ENCODE results near the gene NCS1. TPM values are rescaled to one million over a fixed set of nuclear protein-coding genes. Genes with fewer than 3 reads are reported as not detected.

Gene NCS1
- total RNA-seq, 1 donor from 2014 or later = 39.5 TPM

GRCh38 chr9:130147198-130147597 lies 25.0 kb upstream of the NCS1 start:
- DNase-seq (ENCODE audit: extremely low read depth, low read depth, low spot score) = no peak

DNA sequence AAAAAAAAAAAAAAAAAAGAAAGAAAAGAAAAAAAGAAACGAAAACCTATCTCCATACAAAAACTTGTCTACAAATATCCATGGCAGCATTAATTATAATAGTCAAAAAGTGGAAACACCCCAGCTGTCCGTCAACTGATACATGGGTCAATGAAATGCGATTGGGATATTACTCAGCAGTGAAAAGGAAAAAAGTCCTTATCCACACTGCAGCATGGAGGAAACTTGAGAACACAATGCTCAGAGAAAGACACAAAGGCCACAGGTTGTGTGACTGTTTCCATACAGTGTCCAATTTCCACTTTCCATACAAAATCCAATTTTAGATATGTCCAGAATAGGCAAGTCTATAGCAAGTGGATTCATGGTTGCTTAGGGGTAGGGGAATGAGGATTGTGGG lies 24.3 kb upstream of the NCS1 start:
- no peak for DNase-seq (ENCODE audit: extremely low read depth, low read depth, low spot score)

DNA sequence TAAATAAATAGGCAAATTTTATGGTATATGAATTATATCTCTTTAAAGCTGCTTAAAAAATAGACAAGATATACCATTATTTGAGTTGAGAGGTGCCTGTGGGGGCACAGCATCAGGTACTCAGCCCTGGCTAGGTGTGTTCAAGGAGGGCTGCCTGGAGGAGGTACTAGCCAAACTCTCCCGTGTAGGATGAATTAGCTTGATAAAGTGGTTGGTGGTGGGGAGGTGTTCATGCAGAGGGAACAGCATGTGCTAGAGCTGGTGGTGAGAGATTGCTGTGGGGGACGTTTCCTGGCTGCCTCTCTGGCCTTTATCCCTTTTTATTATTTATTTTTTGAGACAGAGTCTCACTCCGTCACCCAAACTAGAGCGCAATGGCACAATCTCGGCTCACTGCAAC lies 23.2 kb upstream of the NCS1 start:
- no peak for DNase-seq (ENCODE audit: extremely low read depth, low read depth, low spot score)

DNA sequence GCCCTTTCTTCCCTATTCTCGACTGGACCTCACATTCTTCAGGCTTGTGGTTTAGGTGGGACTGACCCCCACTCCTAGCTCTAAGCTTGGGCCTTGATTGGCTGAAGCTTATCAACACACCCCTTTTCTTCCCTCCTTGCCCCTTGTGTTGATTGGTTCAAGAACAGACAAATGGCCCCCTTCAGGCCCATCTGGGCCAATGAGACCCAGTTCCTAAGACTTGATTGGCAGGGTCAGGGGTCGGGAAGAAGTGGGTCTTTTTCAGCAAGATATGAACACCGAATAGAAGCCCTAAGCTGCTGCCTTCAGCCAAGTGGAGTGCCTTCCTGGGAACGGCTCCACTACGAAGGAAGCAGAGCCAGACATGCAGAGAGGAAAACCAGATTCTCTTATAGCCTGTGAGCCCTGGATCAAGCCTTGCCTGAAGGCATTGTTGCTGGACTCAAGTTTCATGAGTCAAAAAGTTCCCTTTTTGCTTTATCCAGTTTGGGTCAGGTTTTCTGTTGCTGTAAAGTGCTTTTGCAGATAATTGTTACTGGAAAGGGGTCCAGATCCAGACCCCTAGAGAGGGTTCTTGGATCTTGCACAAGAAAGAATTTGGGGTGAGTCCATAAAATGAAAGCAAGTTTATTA lies 22.4 kb upstream of the NCS1 start:
- DNase-seq (ENCODE audit: extremely low read depth, low read depth, low spot score) = no peak

DNA sequence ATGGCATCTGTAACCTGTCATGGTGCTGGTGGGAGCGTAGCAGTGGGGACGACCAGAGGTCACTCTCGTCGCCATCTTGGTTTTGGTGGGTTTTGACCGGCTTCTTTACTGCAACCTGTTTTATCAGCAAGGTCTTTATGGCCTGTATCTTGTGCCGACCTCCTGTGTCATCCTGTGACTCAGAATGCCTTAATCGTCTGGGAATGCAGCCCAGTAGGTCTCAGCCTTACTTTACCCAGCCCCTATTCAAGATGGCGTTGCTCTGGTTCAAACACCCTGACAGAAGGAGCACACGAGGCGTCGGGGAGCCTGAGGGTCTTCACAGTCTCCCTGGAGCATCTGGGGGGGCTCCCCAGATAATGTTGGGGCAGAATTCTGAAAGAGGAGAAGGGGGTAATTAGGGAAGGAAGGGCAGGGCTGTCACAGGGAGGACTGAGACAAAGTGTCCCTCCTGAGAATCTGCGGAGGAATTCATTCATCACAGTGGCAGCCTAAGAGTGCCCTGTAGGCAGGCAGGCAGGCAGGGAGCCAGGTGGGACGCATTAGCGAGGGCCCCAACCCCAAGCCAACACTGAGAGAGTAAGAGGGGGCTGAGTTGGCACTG lies 21.3 kb upstream of the NCS1 start:
- DNase-seq (ENCODE audit: extremely low read depth, low read depth, low spot score) = no peak

DNA sequence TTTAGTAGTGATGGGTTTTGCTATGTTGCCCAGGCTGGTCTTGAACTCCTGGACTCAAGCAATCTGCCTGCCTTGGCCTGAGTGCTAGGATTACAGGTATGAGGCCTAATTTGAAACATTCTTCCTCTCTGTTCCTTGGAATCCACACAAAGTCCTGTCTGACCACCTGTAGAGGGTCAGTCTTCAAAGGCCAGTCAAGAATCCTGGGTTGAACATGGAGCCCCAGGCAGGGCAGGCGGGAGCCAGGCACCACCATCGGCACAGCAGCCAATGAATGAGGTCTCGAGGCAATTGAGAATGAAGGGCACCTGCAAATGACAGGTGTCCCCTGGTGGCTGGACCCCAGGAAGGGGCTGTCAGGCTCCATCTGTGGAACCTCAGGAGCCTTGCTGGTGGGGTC lies 17.4 kb upstream of the NCS1 start:
- DNase-seq (ENCODE audit: extremely low read depth, low read depth, low spot score) = no peak

DNA sequence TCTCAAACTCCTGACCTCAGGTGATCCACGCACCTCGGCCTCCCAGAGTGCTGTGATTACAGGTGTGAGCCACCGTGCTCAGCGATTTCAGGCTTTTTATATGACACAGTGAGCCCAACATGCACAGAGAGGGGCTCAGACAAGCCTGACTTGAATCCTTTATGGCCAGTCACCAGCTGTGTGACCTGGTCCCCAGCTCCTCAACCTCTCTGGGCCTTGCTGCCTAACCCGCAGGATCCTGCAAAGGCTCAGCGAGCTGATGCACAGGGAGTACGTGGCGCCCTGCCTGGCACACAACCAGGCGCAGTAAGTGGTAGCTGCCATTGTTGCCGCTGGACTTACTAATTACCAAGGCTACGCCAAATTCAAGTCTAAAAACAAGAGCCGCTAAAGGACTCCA lies 16.6 kb upstream of the NCS1 start:
- DNase-seq (ENCODE audit: extremely low read depth, low read depth, low spot score) = no peak

- no peak for DNase-seq (ENCODE audit: extremely low read depth, low read depth, low spot score)
These were observed 15.5 kb upstream of the NCS1 start for GRCh38 chr9:130156672-130157071.

GRCh38 chr9:130157079-130157478 lies 15.1 kb upstream of the NCS1 start:
- no peak for DNase-seq (ENCODE audit: extremely low read depth, low read depth, low spot score)

DNA sequence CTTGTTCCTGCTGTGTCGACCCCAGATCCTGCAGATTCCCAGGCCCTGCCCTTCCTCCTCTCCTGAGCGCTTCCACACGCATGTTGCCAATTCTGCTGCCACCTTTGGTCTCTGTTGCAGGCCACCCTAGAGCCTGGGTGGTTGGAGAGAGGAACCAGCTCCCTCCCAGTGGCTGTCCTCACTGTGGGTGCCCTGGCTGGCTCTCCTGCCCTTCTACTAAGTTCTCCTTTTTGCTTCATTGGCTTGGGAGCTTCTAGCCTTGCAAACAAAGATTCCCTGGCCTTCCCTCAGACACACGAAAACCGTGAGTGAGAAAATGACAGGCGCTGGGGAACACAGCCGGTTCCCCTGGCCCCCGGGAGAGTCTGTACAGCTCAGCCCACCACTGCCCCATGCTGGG lies 14.2 kb upstream of the NCS1 start:
- DNase-seq (ENCODE audit: extremely low read depth, low read depth, low spot score) = no peak

- no peak for DNase-seq (ENCODE audit: extremely low read depth, low read depth, low spot score)
These were observed 13.1 kb upstream of the NCS1 start for GRCh38 chr9:130159057-130159456.

- DNase-seq (ENCODE audit: extremely low read depth, low read depth, low spot score) = no peak
These were observed 12.1 kb upstream of the NCS1 start for GRCh38 chr9:130159915-130160670.

DNA sequence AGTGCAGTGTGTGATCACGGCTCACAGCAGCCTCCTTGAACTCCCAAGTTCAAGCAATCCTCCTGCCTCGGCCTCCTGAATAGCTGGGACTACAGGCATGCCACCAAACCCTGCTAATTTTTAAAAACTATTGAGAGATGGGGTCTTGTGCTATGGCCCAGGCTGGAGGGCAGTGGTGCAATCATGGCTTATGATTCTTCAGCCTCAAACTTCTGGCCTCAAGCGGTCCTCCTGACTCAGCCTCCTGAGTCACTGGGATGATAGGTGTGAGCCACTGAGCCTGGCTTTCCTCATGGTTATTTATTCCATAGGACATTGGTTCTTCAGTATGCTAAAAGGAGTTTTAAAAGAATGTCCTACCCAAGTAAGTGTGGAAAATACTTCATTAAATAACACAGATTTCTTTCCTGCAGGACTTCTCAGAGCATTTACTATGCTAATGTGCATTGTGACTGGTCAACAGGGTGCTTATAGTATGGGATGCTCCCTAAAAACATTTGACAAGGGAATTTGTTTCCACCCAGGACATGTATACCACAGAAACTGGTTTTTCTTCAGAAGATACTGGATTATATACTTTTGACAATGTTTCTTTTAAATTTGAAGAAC lies 11.2 kb upstream of the NCS1 start:
- DNase-seq (ENCODE audit: extremely low read depth, low read depth, low spot score) = no peak

- DNase-seq (ENCODE audit: extremely low read depth, low read depth, low spot score) = no peak
These were observed 6.6 kb upstream of the NCS1 start for GRCh38 chr9:130165579-130165978.

- DNase-seq (ENCODE audit: extremely low read depth, low read depth, low spot score) = no peak
These were observed 5.8 kb upstream of the NCS1 start for GRCh38 chr9:130166399-130166798.

DNA sequence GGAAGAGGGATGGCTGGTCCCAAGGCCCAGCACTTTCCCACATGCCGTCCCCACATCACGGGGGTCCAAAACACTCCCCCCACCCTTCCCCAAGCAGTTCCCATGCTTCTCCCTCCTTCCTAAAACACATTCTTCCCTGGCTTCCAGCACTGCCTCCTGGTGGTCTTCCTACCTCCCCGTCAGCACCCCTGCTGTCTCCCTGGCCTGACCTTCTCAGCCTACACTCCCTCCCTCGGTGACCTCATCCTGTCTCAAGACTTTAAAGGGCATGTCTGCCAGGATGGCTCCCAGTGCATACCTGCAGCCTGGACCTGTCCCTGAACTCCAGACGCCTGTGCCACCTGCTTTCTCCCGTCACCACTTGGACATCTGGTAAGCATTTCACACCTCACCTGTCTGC lies 4.3 kb upstream of the NCS1 start:
- no peak for DNase-seq (ENCODE audit: extremely low read depth, low read depth, low spot score)

- DNase-seq (ENCODE audit: extremely low read depth, low read depth, low spot score) = no peak
These were observed 717 bp upstream of the NCS1 start for GRCh38 chr9:130171226-130172148.

- no peak for DNase-seq (ENCODE audit: extremely low read depth, low read depth, low spot score)
These were observed 858 bp downstream of the NCS1 start for GRCh38 chr9:130172858-130173665.

DNA sequence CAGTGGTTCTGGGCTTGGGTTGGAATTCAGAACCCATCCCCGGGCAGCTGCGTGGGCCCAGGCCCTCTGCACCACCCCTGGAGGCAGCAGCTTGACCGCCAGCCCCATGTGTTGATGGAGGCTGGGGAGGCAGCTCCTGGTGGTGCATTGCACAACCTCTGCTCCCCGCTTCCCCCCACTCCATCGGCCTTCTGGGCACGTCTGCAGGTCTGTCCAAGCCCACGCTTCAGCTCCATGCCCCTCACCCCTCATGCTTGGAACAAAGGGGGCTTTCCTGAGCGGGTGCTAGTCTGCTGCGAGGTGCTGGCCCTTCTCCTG lies 1.4 kb downstream of the NCS1 start:
- DNase-seq (ENCODE audit: extremely low read depth, low read depth, low spot score) = no peak

GRCh38 chr9:130174025-130174424 lies 1.8 kb downstream of the NCS1 start:
- no peak for DNase-seq (ENCODE audit: extremely low read depth, low read depth, low spot score)
